GM19372 (cell line): ENCODE data around the gene ELAVL3.
"Not testable (repeated sequence)": the region's sequence is repeated elsewhere in the genome, so short reads cannot be mapped to it uniquely, and the experiment has no call there.

Source experiments
- ATAC-seq: cut with Tn5 transposase; IDR thresholded peaks from one replicate; pipeline ENCODE4 v1.9.1; 2021; ENCODE audit warnings: mild to moderate bottlenecking, low read depth, moderate library complexity; ENCODE audit not compliant: unreplicated experiment

The ELAVL3 gene

GRCh38 chr19:11416346-11417052 lies 64.3 kb downstream of the ELAVL3 start:
- no peak for ATAC-seq

- no peak for ATAC-seq
Measured at GRCh38 chr19:11414544-11414943, 66.3 kb downstream of the ELAVL3 start.

GRCh38 chr19:11410682-11411081 lies 70.2 kb downstream of the ELAVL3 start:
- ATAC-seq, result no peak

GRCh38 chr19:11408591-11408990 lies 72.3 kb downstream of the ELAVL3 start:
- no peak for ATAC-seq

- ATAC-seq, result not testable (repeated sequence)
Measured at GRCh38 chr19:11406703-11407236, 74.1 kb downstream of the ELAVL3 start.

DNA sequence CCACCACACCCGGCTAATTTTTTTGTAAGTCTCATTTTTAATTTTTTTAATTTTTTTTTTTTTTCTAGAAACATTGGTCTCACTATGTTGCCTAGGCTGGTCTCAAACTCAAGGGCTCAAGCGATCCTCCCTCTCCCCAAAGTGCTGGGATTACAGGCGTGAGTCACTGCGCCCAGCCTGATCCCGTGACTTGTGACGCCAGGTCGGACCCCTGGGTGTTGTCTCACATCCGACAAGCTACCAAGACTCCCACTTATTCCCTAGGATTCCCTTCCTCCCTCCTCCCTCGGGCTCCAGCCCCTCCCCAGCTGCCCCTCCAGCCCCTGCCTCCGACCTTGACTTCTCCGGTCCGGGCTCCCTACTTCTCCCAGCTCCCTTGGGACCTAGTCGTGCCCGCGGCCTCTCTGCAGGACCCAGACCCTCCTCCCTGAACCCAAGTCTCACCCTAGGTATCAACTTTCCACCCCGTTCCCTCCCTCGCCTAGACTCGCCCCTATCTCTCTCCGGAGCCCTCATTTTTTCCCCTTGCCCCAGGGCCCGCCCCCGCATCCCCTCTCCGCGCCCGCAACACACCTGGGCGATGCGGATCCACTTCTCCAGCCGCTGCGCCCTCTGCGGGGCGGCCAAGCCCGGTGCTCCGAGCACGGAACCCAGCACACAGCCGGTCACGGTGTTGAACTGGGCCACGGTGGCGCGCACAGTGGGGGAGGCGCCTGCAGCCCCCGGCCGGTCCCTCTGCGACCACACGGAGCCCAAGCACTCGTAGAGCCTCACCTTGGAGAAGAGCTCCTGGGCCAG lies 74.8 kb downstream of the ELAVL3 start:
- no peak for ATAC-seq

DNA sequence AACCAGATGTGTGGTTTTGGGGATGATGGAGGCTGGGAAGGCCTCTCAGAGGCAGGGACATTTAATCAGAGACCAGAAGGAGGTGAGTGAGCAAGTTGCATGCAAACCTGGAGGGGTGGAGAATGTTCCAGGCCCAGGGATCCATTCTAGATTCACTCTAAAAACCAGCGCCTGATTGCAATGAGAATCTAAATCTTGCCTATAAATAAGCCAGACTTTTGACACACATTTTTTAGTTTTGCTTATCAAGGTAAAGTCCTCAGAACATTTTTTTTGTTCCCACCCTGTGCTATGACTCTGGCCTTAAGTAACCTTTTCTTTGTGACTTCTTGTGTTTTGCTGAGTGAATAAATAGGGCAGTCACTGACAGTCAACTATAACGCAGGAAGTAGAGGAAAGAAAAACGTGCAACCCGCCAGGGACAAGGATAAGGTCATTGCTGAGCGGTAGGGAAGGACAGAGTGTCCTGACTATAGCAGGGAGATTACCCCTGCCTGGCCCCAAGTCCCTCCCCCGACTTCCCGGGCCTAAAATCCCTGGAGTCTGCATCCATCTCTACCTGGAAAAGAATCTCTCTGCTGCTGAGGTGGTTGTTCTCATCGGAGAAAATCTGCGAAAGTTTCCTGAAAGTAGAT lies 76.1 kb downstream of the ELAVL3 start:
- ATAC-seq, result no peak

GRCh38 chr19:11401808-11402543 lies 78.9 kb downstream of the ELAVL3 start:
- no peak for ATAC-seq
